Peyer's patch (tissue), 4 donors: Measurements from ENCODE around the gene PLIN3. TPM values are rescaled to one million over a fixed set of nuclear protein-coding genes. Genes with fewer than 3 reads are reported as not detected.
"Not testable (repeated sequence)": the region's sequence is repeated elsewhere in the genome, so short reads cannot be mapped to it uniquely, and the experiment has no call there.

Experiments used
- DNase-seq, 3 donors: peaks; one replicate each; pipeline ENCODE4 v3.0.0-alpha.2; 2017 to 2019
- H3K27ac ChIP-seq, 4 donors: fragments of 200-600 bp; sonication (generic); one replicate each; pipeline ENCODE4 v1.5.1; 2016 to 2019
- H3K27me3 ChIP-seq, 2 donors: fragments of 200-600 bp; sonication (generic); one replicate each; pipeline ENCODE4 v1.5.1; 2019
- H3K36me3 ChIP-seq, 3 donors: fragments of 200-600 bp; sonication (generic); one replicate each; pipeline ENCODE4 v1.5.1; 2016 to 2019
- H3K4me1 ChIP-seq, 4 donors: fragments of 200-600 bp; sonication (generic); one replicate each; pipeline ENCODE4 v1.5.1; 2016 to 2019
- H3K4me3 ChIP-seq, 4 donors: fragments of 200-600 bp; sonication (generic); 1 replicate in 3 of 4; 2 replicates in 1 of 4; pipeline ENCODE4 v1.5.1; 2016 to 2019; ENCODE audit warnings: mild to moderate bottlenecking in 1 of 4
- H3K9me3 ChIP-seq, 4 donors: fragments of 200-600 bp; sonication (generic); one replicate each; pipeline ENCODE4 v1.5.1; 2016 to 2019; ENCODE audit warnings: mild to moderate bottlenecking in 1 of 4
- CTCF ChIP-seq, 6 experiments: fragments of 450-650 bp in 4 of 6; fragments of 200-600 bp in 2 of 6; sonication (generic) in 1 of 6; IDR thresholded peaks; one replicate each; pipeline ENCODE4 v1.5.1; 2017 to 2019; ENCODE audit warnings: antibody characterized with exemption in 6 of 6, mild to moderate bottlenecking in 3 of 6, moderate library complexity in 1 of 6
- POLR2A ChIP-seq, 2 donors: fragments of 450-650 bp; IDR thresholded peaks; one replicate each; pipeline ENCODE4 v1.5.1; 2017; ENCODE audit warnings: antibody characterized with exemption in 2 of 2, mild to moderate bottlenecking in 2 of 2, moderate library complexity in 2 of 2
- total RNA-seq, 4 donors: library from RNA; depleted of rRNA; stranded (reverse); fragments of >200 nt; gene quantifications; one replicate each; pipeline ENCODE4 v1.1.0, GENCODE V29; 2016

The PLIN3 gene
- total RNA-seq, 4 donors from 2014 or later, result 22.3 to 150 (median 108) TPM

- DNase-seq, H3K27me3 ChIP-seq, H3K9me3 ChIP-seq: not testable (repeated sequence)
- Histone ChIP-seq H3K36me3 (peaks cover 0 to 38% (median 0%) of the 10 kb centered on the region in 3 donors), H3K27ac (peak overlapping the region; percentile 92 to 94 (median 92)), H3K4me1 (peaks cover 0 to 33% (median 10%) of the 10 kb centered on the region in 4 donors), H3K4me3 (peak overlapping the region; percentile 80 to 100 (median 84))
Measured at GRCh38 chr19:4792019-4792865, 75.2 kb downstream of the PLIN3 start.

- Histone ChIP-seq H3K9me3 (no peaks in the 10 kb centered on the region), H3K4me1 (peaks cover 0 to 33% (median 10%) of the 10 kb centered on the region in 4 donors), H3K27me3 (no peaks in the 10 kb centered on the region), H3K36me3 (peaks cover 0 to 32% (median 0%) of the 10 kb centered on the region in 3 donors), H3K27ac (peak within 1 kb of the TSS; percentile 92 to 94 (median 92)), H3K4me3 (peak within 1 kb of the TSS; percentile 80 to 100 (median 84))
- peak; percentile 98 to 100 (median 99) for DNase-seq
- TF ChIP-seq POLR2A (IDR thresholded peaks at IDR 0.05) (peak; percentile 63 to 74), CTCF (IDR thresholded peaks at IDR 0.05) (peak; percentile 98 to 100 (median 99))
Measured at GRCh38 chr19:4791183-4792018, 76.1 kb downstream of the PLIN3 start, which contains the start of gene FEM1A. FEM1A (plus strand) TSS chr19:4791734; CDS start chr19:4791855, 121 bp downstream.

Other genes starting within 250 kb of the PLIN3 start
- 10 to 100 TPM in 2 of 4 donors, 1 to 10 TPM in 2; 7.0 to 16.5 (median 11.0) TPM for gene TNFAIP8L1, start 228.2 kb downstream of the PLIN3 start, total RNA-seq
- gene MYDGF, start 197.3 kb downstream of the PLIN3 start, total RNA-seq, result 10 to 100 TPM in 3 of 4 donors, 1 to 10 TPM in 1; 9.9 to 45.9 (median 40.3) TPM
- 100 to 1,000 TPM; 102 to 279 (median 168) TPM for gene DPP9, start 143.8 kb downstream of the PLIN3 start, total RNA-seq
- gene FEM1A, start 75.9 kb downstream of the PLIN3 start, total RNA-seq, result 10 to 100 TPM; 12.8 to 14.9 (median 14.0) TPM
- gene TICAM1, start 36.0 kb downstream of the PLIN3 start, total RNA-seq, result 10 to 100 TPM; 14.0 to 45.8 (median 28.8) TPM
- 1 to 10 TPM in 2 of 4 donors, under 1 TPM in 1, not detected in 1; 0.76 to 8.3 (median 3.1) TPM for gene ARRDC5, start 35.2 kb upstream of the PLIN3 start, total RNA-seq
- 10 to 100 TPM in 1 of 4 donors, 1 to 10 TPM in 3; 6.7 to 35.5 (median 8.0) TPM for gene UHRF1, start 41.8 kb upstream of the PLIN3 start, total RNA-seq
- gene KDM4B, start 101.4 kb upstream of the PLIN3 start, total RNA-seq, result 10 to 100 TPM; 28.7 to 75.1 (median 46.1) TPM